ENCODE data around the gene CACNA2D1.

Gene CACNA2D1

DNA sequence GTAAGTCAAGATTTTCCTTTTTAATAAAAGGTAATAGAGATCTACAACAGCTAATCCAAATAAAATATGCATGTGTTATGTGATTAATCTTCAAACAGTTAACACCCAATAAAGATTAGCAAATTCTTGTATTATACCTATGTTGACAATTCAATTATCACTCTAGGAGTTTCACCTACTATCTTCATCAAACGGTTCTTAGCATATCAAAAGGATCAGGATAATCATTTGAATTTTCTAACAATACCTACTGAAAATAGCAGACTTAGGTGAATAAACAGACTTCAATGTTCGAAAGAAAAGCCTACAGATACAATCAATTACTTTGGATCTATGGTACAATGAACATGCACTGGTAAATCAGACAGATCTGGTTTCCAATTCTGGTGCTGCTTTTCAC is 268.3 kb downstream of the CACNA2D1 start:
- Histone ChIP-seq H3K36me3 (ENCODE audit: control insufficient read depth, insufficient read depth, low read length) (no peaks in the 10 kb centered on the region), H3K27me3 (replicated peaks; ENCODE audit: control insufficient read depth, insufficient read depth, low read length) (no peaks in the 10 kb centered on the region), H3K4me3 (replicated peaks; ENCODE audit: low read depth, low read length) (no peak overlapping the region)
- DNase-seq (ENCODE audit: extremely low read depth, insufficient read length) = no peak
- TF ChIP-seq, protein P1, sequence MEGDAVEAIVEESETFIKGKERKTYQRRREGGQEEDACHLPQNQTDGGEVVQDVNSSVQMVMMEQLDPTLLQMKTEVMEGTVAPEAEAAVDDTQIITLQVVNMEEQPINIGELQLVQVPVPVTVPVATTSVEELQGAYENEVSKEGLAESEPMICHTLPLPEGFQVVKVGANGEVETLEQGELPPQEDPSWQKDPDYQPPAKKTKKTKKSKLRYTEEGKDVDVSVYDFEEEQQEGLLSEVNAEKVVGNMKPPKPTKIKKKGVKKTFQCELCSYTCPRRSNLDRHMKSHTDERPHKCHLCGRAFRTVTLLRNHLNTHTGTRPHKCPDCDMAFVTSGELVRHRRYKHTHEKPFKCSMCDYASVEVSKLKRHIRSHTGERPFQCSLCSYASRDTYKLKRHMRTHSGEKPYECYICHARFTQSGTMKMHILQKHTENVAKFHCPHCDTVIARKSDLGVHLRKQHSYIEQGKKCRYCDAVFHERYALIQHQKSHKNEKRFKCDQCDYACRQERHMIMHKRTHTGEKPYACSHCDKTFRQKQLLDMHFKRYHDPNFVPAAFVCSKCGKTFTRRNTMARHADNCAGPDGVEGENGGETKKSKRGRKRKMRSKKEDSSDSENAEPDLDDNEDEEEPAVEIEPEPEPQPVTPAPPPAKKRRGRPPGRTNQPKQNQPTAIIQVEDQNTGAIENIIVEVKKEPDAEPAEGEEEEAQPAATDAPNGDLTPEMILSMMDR (IDR thresholded peaks at IDR 0.05; ENCODE audit: insufficient read depth, low read length, poor library complexity, severe bottlenecking) = no peak

DNA sequence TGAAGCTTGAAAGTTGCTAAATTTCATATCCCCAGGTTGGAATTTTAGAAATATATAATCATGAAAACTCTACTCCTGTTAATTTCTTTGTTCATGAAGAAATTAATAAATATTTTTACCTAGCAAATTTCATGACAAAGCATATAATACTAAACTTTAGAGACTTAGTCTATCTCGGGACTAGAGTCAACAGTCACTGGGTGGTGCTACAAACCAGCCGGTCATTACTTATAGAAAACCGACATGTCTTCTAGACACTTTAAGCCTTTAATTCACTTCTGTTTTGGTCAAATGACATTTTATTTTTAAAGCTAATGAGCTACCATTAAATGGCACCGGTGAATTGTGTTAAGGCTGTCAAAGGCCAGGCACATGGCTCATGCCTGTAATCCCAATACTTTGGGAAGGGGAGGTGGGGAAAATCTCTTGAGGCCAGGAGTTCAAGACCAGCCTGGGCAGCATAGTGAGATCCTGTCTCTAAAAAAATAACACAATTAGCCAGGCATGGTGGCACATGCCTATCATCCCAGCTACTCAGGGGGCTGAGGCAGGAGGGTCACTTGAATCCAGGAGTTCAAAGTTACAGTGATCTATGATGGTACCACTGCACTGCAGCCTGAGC is 270.1 kb downstream of the CACNA2D1 start:
- Histone ChIP-seq H3K4me3 (replicated peaks; ENCODE audit: low read depth, low read length) (no peak overlapping the region), H3K27me3 (replicated peaks; ENCODE audit: control insufficient read depth, insufficient read depth, low read length) (no peaks in the 10 kb centered on the region), H3K36me3 (ENCODE audit: control insufficient read depth, insufficient read depth, low read length) (no peaks in the 10 kb centered on the region)
- TF ChIP-seq, protein P1 (IDR thresholded peaks at IDR 0.05; ENCODE audit: insufficient read depth, low read length, poor library complexity, severe bottlenecking) = no peak
- DNase-seq (ENCODE audit: extremely low read depth, insufficient read length) = no peak

- TF ChIP-seq, protein P1 (IDR thresholded peaks at IDR 0.05; ENCODE audit: insufficient read depth, low read length, poor library complexity, severe bottlenecking) = no peak
- Histone ChIP-seq H3K4me3 (replicated peaks; ENCODE audit: low read depth, low read length) (no peak overlapping the region), H3K36me3 (ENCODE audit: control insufficient read depth, insufficient read depth, low read length) (no peaks in the 10 kb centered on the region), H3K27me3 (replicated peaks; ENCODE audit: control insufficient read depth, insufficient read depth, low read length) (no peaks in the 10 kb centered on the region)
- DNase-seq (ENCODE audit: extremely low read depth, insufficient read length) = no peak
These were observed 270.7 kb downstream of the CACNA2D1 start for GRCh38 chr7:82172881-82173280.

GRCh38 chr7:82172017-82172416 is 271.6 kb downstream of the CACNA2D1 start:
- Histone ChIP-seq H3K36me3 (ENCODE audit: control insufficient read depth, insufficient read depth, low read length) (no peaks in the 10 kb centered on the region), H3K4me3 (replicated peaks; ENCODE audit: low read depth, low read length) (no peak overlapping the region), H3K27me3 (replicated peaks; ENCODE audit: control insufficient read depth, insufficient read depth, low read length) (no peaks in the 10 kb centered on the region)
- DNase-seq (ENCODE audit: extremely low read depth, insufficient read length) = no peak
- TF ChIP-seq, protein P1 (IDR thresholded peaks at IDR 0.05; ENCODE audit: insufficient read depth, low read length, poor library complexity, severe bottlenecking) = no peak

DNA sequence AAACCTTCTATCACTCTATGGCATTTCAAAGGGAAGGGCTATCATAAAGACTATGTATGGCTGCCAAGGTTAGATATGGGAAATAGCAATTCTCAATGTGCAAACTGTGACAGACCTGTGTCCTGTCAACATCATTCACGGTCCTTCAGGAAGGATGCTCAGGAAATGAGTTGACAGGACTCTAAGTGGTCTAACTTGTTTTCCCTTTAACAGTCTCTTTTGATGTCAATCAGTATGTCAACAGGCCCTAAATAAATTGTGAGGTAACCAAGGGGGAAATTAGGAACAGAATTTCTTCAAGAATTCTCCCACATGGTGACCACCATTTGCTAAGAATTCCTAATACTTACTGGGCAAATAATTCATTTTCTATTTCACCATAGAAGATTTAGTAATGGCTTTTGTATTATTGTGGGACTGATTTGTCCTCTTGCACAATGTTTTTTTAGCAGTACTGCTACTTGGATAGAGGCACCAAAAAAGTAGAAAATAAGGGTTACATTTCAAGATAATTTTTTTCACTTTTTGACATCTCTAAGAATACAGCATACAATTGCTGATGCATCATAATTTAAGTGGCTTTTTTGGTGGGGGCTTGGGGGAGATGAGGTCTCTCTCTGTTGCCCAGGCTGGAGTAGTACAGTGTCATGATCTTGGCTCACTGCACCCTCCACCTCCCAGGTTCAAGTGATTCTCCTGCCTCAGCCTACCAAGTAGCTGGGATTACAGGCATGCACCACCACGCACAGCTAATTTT is 275.8 kb downstream of the CACNA2D1 start:
- no peak for DNase-seq (ENCODE audit: extremely low read depth, insufficient read length)
- H3K4me3 ChIP-seq (replicated peaks; ENCODE audit: low read depth, low read length) = no peak overlapping the region
- no peaks in the 10 kb centered on the region for H3K36me3 ChIP-seq (ENCODE audit: control insufficient read depth, insufficient read depth, low read length)
- H3K27me3 ChIP-seq (replicated peaks; ENCODE audit: control insufficient read depth, insufficient read depth, low read length) = no peaks in the 10 kb centered on the region
- TF ChIP-seq, protein P1 (IDR thresholded peaks at IDR 0.05; ENCODE audit: insufficient read depth, low read length, poor library complexity, severe bottlenecking) = no peak

Measured in GM06990 (cell line).